ENCODE data around the gene SLC66A3.

SLC66A3 gene

GRCh38 chr2:11128243-11128951 is 26.9 kb upstream of the SLC66A3 start:
- DNase-seq (ENCODE audit: extremely low spot score) = no peak
- TF ChIP-seq CTBP1 (IDR thresholded peaks at IDR 0.05; ENCODE audit: borderline replicate concordance) (no peak), LEF1 (IDR thresholded peaks at IDR 0.05; ENCODE audit: borderline replicate concordance) (no peak), SP1 (IDR thresholded peaks at IDR 0.05) (no peak), ARNT (IDR thresholded peaks at IDR 0.05) (no peak), FOXK2 (IDR thresholded peaks at IDR 0.05) (no peak), FOXM1 (IDR thresholded peaks at IDR 0.05; ENCODE audit: borderline replicate concordance) (no peak), NFRKB (IDR thresholded peaks at IDR 0.05) (no peak), TARDBP (IDR thresholded peaks at IDR 0.05) (no peak), L3MBTL2 (conservative IDR thresholded peaks at IDR 0.05) (no peak), SUZ12 (IDR thresholded peaks at IDR 0.05) (no peak), ELF4 (IDR thresholded peaks at IDR 0.05) (no peak), HDGF (IDR thresholded peaks at IDR 0.05; ENCODE audit: borderline replicate concordance) (no peak), ZNF384 (IDR thresholded peaks at IDR 0.05) (no peak), PKNOX1 (IDR thresholded peaks at IDR 0.05) (no peak), BHLHE40 (IDR thresholded peaks at IDR 0.05; ENCODE audit: borderline replicate concordance) (no peak), FOXA1 (IDR thresholded peaks at IDR 0.05) (no peak)
- ChIA-PET CTCF (interaction anchor here (1.5 kb wide), 1 partner anchor 296 kb away, joined by 4 read pairs; no protein-coding TSS in a partner anchor), POLR2A (no interaction called here)

DNA sequence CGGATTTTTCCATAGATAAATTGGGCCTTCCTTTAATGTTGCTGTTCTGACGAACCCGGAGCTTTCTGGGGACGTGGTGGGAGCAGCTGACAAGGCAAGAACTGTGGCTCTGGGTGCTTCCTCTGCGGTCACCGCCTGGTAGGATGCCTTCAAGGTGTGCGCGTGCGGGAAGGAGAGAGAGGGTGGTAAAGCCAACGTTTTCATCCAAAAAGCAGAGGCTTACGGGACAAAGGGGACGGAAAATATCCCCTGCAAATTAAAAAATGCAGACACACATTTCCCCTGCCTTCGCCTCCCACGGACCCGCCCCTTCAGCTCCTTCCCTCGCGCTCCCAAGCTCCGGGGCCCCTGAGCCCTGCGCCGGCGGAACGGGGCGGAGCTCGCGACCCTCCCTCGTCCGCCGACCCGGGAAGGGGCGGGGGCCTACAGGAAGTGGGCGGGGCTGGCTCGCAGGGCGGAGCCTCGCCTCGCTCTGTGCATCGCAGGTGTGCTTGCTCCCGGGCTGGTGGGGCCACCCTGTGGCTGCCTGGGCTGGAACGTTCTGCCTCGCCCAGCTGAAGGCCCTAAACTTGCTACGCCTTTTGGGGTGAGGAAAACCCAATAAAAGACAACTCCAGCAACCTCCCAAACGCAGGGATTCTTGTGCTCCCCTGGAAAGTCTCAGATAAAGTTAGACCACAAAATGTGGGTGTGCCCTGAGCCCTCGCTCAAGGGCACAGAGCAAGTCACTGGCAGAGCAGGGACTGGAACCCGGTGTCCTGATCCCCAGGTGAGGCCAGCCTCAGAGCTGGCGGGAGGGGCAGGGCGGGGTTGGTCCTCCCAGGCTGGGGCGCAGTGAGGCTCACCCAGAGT is 25.4 kb upstream of the SLC66A3 start:
- POLR2A ChIA-PET = interaction anchor here (0.9 to 1.9 kb wide), 3 partner anchors 282 to 318 kb away, joined by 3 to 6 read pairs (median 6); partner anchors contain the start of gene PDIA6
- peak; percentile 82 for DNase-seq (ENCODE audit: extremely low spot score)

GRCh38 chr2:11131166-11131920 is 23.9 kb upstream of the SLC66A3 start:
- DNase-seq (ENCODE audit: extremely low spot score) = no peak
- TF ChIP-seq ZNF384 (IDR thresholded peaks at IDR 0.05) = no peak

More for the DNA sequence above, 25.4 kb upstream of the SLC66A3 start:
- CTCF ChIA-PET = interaction anchor here (0.6 to 1.5 kb wide), 4 partner anchors 53 to 298 kb away, joined by 3 to 12 read pairs (median 6); no protein-coding TSS in a partner anchor
- no peak for TF ChIP-seq FOXA1 (IDR thresholded peaks at IDR 0.05)
- TF ChIP-seq L3MBTL2 (conservative IDR thresholded peaks at IDR 0.05) = peak; percentile 40

DNA sequence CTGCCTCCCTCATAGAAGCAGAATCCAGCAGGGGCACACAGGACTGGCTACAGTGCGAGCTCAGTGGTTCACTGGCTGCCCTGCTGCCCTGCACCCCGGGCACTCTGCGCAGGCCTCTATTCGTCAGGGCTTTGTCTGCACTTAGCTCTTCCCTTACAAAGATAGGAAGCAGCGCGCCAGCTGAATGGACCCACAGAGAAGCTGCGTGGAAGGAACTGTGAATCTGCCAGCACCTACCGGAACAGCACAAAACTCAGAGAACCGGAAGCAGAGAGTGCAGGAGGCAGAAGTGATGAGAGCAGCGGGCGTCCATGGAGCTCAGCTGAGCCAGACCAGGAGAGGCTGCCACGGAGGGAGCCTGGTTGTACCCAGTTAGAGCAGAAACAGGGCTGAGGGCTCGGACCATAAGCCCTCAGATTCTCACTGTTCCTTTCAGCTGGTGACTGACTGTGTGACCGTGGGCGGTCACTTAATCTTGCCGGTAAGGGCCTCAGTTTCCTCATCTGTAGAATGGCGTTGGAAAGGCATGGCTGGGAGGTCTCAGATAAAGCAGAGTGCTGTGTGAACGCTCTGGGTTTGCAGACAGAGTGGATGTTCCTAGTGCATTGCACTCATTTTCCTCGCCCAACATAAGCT is 23.1 kb upstream of the SLC66A3 start:
- POLR2A ChIA-PET = interaction anchor here (0.6 to 1.4 kb wide), 2 partner anchors 12 to 280 kb away, joined by 3 to 4 read pairs; no protein-coding TSS in a partner anchor

More at GRCh38 chr2:11131166-11131920, 23.9 kb upstream of the SLC66A3 start:
- ChIA-PET CTCF (interaction anchor here (1.2 to 3.6 kb wide), 11 partner anchors 13 to 540 kb away, joined by 3 to 26 read pairs (median 9); no protein-coding TSS in a partner anchor), POLR2A (interaction anchor here (1.4 kb wide), 1 partner anchor 281 kb away, joined by 4 read pairs; no protein-coding TSS in a partner anchor)

DNA sequence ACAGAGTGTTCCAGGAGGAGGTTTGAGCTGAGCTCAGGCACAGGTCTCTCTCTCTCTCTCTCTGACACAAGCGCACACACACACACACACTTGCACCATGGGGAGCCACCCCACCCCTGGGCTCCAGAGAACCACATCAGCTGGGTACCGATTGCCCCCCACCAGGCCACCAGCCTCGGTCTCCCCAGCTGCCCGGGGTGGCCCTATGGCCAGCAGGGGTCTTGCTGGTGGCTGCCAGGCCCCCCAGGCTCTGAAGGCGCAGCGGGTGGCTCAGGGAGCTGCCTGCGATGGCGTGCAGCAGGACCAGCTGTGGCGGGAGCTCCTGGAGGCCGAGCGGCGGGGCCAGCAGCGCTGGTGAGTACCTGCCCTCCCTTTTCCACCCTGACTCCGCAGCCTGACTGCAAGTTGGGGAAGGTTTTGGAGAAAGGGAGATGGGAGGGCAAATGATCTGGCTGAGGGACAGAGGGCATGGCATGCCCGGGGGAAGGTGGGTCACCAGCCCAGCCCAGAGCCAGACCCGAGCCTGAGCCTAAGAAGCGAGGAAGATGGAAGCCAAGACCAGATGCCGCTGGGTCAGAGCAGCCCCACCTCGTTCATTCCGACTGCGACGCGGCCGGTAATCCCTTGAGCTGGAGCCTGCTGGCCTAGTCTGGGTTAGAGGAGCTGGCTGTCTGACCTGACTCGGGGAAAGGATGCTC is 21.9 kb upstream of the SLC66A3 start:
- ChIA-PET POLR2A (no interaction called here), CTCF (interaction anchor here (0.5 to 3.6 kb wide), 24 partner anchors 9 to 451 kb away, joined by 3 to 26 read pairs (median 4); partner anchors contain the start of gene PDIA6)
- DNase-seq (ENCODE audit: extremely low spot score) = peak; percentile 7
- no peak for TF ChIP-seq SUZ12 (IDR thresholded peaks at IDR 0.05)
- TF ChIP-seq HDGF (IDR thresholded peaks at IDR 0.05; ENCODE audit: borderline replicate concordance) = no peak
- TF ChIP-seq ARNT (IDR thresholded peaks at IDR 0.05) = no peak
- no peak for TF ChIP-seq NFRKB (IDR thresholded peaks at IDR 0.05)
- TF ChIP-seq SP1 (IDR thresholded peaks at IDR 0.05) = no peak
- no peak for TF ChIP-seq TARDBP (IDR thresholded peaks at IDR 0.05)
- no peak for TF ChIP-seq L3MBTL2 (conservative IDR thresholded peaks at IDR 0.05)

More for the DNA sequence above, 23.1 kb upstream of the SLC66A3 start:
- DNase-seq (ENCODE audit: extremely low spot score) = no peak
- TF ChIP-seq SUZ12 (IDR thresholded peaks at IDR 0.05) (no peak), CTBP1 (IDR thresholded peaks at IDR 0.05; ENCODE audit: borderline replicate concordance) (no peak), FOXK2 (IDR thresholded peaks at IDR 0.05) (no peak), TARDBP (IDR thresholded peaks at IDR 0.05) (no peak), BHLHE40 (IDR thresholded peaks at IDR 0.05; ENCODE audit: borderline replicate concordance) (no peak), L3MBTL2 (conservative IDR thresholded peaks at IDR 0.05) (no peak), HDGF (IDR thresholded peaks at IDR 0.05; ENCODE audit: borderline replicate concordance) (no peak), NFRKB (IDR thresholded peaks at IDR 0.05) (no peak), FOXA1 (IDR thresholded peaks at IDR 0.05) (no peak)
- CTCF ChIA-PET = interaction anchor here (0.6 to 3.6 kb wide), 25 partner anchors 8 to 1087 kb away, joined by 3 to 26 read pairs (median 4); no protein-coding TSS in a partner anchor

DNA sequence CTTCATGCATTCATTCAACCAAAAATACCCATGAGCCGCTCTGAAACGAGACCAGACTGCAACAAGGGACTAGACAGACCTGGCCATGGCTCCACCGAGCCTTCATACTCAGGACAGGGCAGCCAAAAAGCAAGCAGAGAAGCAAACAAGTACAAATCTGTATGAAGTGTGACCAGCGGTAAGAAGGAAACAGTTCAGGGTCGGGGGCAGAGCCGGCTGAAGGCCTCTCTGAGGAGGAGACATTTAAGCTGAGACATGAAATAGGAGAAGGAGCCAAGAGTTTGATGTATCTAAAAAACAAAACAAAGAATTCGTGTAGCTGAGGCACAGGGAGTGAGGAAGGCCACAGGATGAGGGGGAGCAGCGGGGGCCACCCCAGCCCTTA is 21.3 kb upstream of the SLC66A3 start:
- POLR2A ChIA-PET = no interaction called here
- TF ChIP-seq SUZ12 (IDR thresholded peaks at IDR 0.05) (no peak), FOXM1 (IDR thresholded peaks at IDR 0.05; ENCODE audit: borderline replicate concordance) (no peak), LEF1 (IDR thresholded peaks at IDR 0.05; ENCODE audit: borderline replicate concordance) (no peak), ELF4 (IDR thresholded peaks at IDR 0.05) (no peak), SP1 (IDR thresholded peaks at IDR 0.05) (no peak), ZNF384 (IDR thresholded peaks at IDR 0.05) (no peak), CTBP1 (IDR thresholded peaks at IDR 0.05; ENCODE audit: borderline replicate concordance) (no peak), FOXA1 (IDR thresholded peaks at IDR 0.05) (no peak), TARDBP (IDR thresholded peaks at IDR 0.05) (no peak), ARNT (IDR thresholded peaks at IDR 0.05) (no peak), FOXK2 (IDR thresholded peaks at IDR 0.05) (no peak), HDGF (IDR thresholded peaks at IDR 0.05; ENCODE audit: borderline replicate concordance) (no peak)
- DNase-seq (ENCODE audit: extremely low spot score) = no peak
- CTCF ChIA-PET = interaction anchor here (0.5 to 3.6 kb wide), 7 partner anchors 9 to 553 kb away, joined by 3 to 26 read pairs (median 7); no protein-coding TSS in a partner anchor
